Left hindlimb (tissue), 1 donor: ENCODE measurements around the gene CTBP2.
"Not testable (repeated sequence)": the region's sequence is repeated elsewhere in the genome, so short reads cannot be mapped to it uniquely, and the experiment has no call there.

ENCODE experiments used
- DNase-seq: peaks from one replicate; pipeline ENCODE4 v3.0.0-alpha.2; 2018

Gene CTBP2

GRCh38 chr10:125158601-125159485 lies 1.5 kb downstream of the CTBP2 start:
- DNase-seq, result peak; percentile 78

GRCh38 chr10:125158275-125158600 lies 2.1 kb downstream of the CTBP2 start:
- no peak for DNase-seq

GRCh38 chr10:125157505-125157904 lies 2.9 kb downstream of the CTBP2 start:
- DNase-seq, result no peak

- no peak for DNase-seq
Observed at GRCh38 chr10:125156739-125157480, 3.5 kb downstream of the CTBP2 start.

GRCh38 chr10:125156196-125156595 lies 4.2 kb downstream of the CTBP2 start:
- no peak for DNase-seq

- no peak for DNase-seq
Observed at GRCh38 chr10:125155101-125155500, 5.3 kb downstream of the CTBP2 start.

- no peak for DNase-seq
Observed at GRCh38 chr10:125154529-125154928, 5.8 kb downstream of the CTBP2 start.

GRCh38 chr10:125153703-125154490 lies 6.5 kb downstream of the CTBP2 start:
- DNase-seq, result no peak

- no peak for DNase-seq
Observed at GRCh38 chr10:125152450-125153368, 7.7 kb downstream of the CTBP2 start.

GRCh38 chr10:125151553-125152449 lies 8.6 kb downstream of the CTBP2 start:
- DNase-seq, result no peak

- DNase-seq, result no peak
Observed at GRCh38 chr10:125151170-125151552, 9.2 kb downstream of the CTBP2 start.

GRCh38 chr10:125150376-125151083 lies 9.8 kb downstream of the CTBP2 start:
- not testable (repeated sequence) for DNase-seq

GRCh38 chr10:125149680-125150047 lies 10.7 kb downstream of the CTBP2 start:
- no peak for DNase-seq

GRCh38 chr10:125149036-125149679 lies 11.2 kb downstream of the CTBP2 start:
- DNase-seq, result no peak

- DNase-seq, result no peak
Observed at GRCh38 chr10:125148528-125148927, 11.8 kb downstream of the CTBP2 start.

- no peak for DNase-seq
Observed at GRCh38 chr10:125147971-125148439, 12.4 kb downstream of the CTBP2 start.

GRCh38 chr10:125146791-125147579 lies 13.4 kb downstream of the CTBP2 start:
- DNase-seq, result no peak

GRCh38 chr10:125145636-125146035 lies 14.7 kb downstream of the CTBP2 start:
- no peak for DNase-seq
